K562 (cell line): Measurements from ENCODE around the gene RUNX1. TPM values are rescaled to one million over a fixed set of nuclear protein-coding genes. Genes with fewer than 3 reads are reported as not detected.

Experiments
- BACH1 ChIP-seq: fragments of 200-800 bp; sonication (Bioruptor generic); IDR thresholded peaks from 2 replicates; pipeline ENCODE4 v1.6.1; 2016; ENCODE audit warnings: missing genetic modification characterization, missing compliant biosample characterization
- NFE2 ChIP-seq: IDR thresholded peaks from 2 replicates; pipeline ENCODE4 v1.6.1; 2014; ENCODE audit warnings: antibody characterized with exemption, low read depth
- POLR3A ChIP-seq: IDR thresholded peaks from 2 replicates; pipeline ENCODE4 v1.6.1; 2011; ENCODE audit warnings: borderline replicate concordance, mild to moderate bottlenecking, moderate library complexity; ENCODE audit not compliant: insufficient read length, insufficient read depth; ENCODE audit errors: extremely low read depth
- RAD51 ChIP-seq: fragments of 450-650 bp; IDR thresholded peaks from 2 replicates; pipeline ENCODE4 v1.7.1; 2016; ENCODE audit warnings: low read depth, mild to moderate bottlenecking, borderline replicate concordance
- SAP30 ChIP-seq: fragments of 200-600 bp; sonication (generic); IDR thresholded peaks from 2 replicates; pipeline ENCODE4 v1.6.1; 2012; ENCODE audit warnings: borderline replicate concordance, low read depth, mild to moderate bottlenecking, moderate library complexity, low read length, control low read depth, inconsistent platforms; ENCODE audit not compliant: insufficient read depth, poor library complexity, severe bottlenecking
- VEZF1 ChIP-seq: fragments of 200-800 bp; sonication (Bioruptor generic); IDR thresholded peaks from 2 replicates; pipeline ENCODE4 v1.6.1; 2017; ENCODE audit warnings: missing genetic modification characterization, missing compliant biosample characterization
- ZBTB40 ChIP-seq, 2 experiments: fragments of 450-650 bp in 1 of 2; sonication (generic) in 1 of 2; formaldehyde crosslinking in 1 of 2; IDR thresholded peaks; 2 replicates each; pipeline versions ENCODE4 v1.7.1 to v1.9.0; 2016 to 2022; ENCODE audit warnings: inconsistent platforms in 1 of 2, mild to moderate bottlenecking in 1 of 2, missing genetic modification reagents in 1 of 2
- ZBTB8A ChIP-seq: fragments of 450-650 bp; IDR thresholded peaks from 2 replicates; pipeline ENCODE4 v1.6.1; 2018; ENCODE audit warnings: mild to moderate bottlenecking, moderate library complexity; ENCODE audit not compliant: partially characterized antibody
- ZBTB9 ChIP-seq: fragments of 450-650 bp; formaldehyde crosslinking; IDR thresholded peaks from 2 replicates; pipeline ENCODE4 v1.4.0; 2020; ENCODE audit warnings: mild to moderate bottlenecking, moderate library complexity
- ZNF76 ChIP-seq: fragments of 250-450 bp; sonication (Bioruptor Pico); IDR thresholded peaks from 2 replicates; pipeline ENCODE4 v1.4.0; 2020; ENCODE audit warnings: mild to moderate bottlenecking, moderate library complexity, borderline replicate concordance
- polyA plus RNA-seq, 8 experiments: library from polyadenylated mRNA; depleted of rRNA in 4 of 8; stranded (reverse) in 5 of 8; unstranded in 3 of 8; fragments of >200 nt; fragmentation: Nextera tagmentation in 2 of 8; fragmentation: Illumina TruSeq in 1 of 8; extraction: Ambion mirVana in 2 of 8; extraction: Trizol in 1 of 8; gene quantifications; 2 replicates each; pipeline versions ENCODE4 v1.2.1 to v1.2.3, GENCODE V29; 2011 to 2014; ENCODE audit warnings: inconsistent platforms in 1 of 8, missing spikeins in 1 of 8
- total RNA-seq, 7 experiments: library from RNA; depleted of rRNA in 6 of 7; stranded (reverse); fragments of >200 nt in 6 of 7; fragmentation: Illumina TruSeq in 2 of 7; extraction: Trizol in 2 of 7; gene quantifications; 2 replicates each; pipeline versions ENCODE4 v1.2.1 to v1.2.3, GENCODE V29; 2011 to 2021; ENCODE audit warnings: low replicate concordance in 1 of 7
- TF ChIP-seq, protein P1 (sequence below): fragments of 450-650 bp; formaldehyde crosslinking; IDR thresholded peaks from 2 replicates; pipeline ENCODE4 v1.4.0; 2020; ENCODE audit warnings: mild to moderate bottlenecking, moderate library complexity

RUNX1 gene
- total and polyA plus RNA-seq, 9 of the 15 experiments (the other 6 are each of a cell fraction or from before 2014, with no cell fraction given), result 2.2 to 68.6 (median 17.8) TPM

DNA sequence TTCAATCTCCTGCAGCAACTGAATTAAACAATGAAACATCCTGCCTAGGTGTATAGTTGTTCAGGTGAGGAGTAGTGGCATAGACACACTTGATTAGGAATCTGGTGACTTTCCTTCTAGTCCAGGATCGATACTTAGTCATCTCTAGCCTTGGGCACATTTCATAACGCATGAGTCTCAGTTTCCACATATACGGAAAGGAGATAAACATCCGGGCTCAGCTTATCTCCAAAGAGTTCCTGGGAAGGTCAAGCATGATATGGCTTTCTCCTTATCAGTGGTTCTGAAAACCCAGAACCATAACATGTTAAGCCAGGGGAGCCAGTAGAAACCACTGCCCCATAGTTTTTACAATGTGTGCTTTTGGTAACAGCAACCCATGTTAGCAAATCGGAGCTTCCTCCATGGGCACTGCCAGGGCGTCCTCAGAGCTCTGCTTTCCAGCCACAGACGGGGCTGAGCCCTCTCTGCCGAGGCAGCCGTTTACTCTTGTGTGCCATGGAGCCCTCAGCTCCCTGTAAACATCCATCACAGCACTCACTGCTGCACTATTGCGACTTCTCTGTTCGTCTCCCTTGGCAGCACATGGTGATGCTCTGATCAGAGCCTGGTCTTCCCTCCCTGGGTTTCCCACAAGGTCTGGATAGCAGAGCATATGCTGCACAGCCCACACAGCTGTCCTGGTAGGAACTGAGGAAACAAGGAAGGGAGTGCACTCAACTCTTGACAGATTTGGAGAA, 34.6 kb downstream of the RUNX1 start (continued):
- no peak for TF ChIP-seq ZBTB40 (IDR thresholded peaks at IDR 0.05)
- TF ChIP-seq ZBTB40 (CRISPR knock-in tag; IDR thresholded peaks at IDR 0.05), result no peak
- TF ChIP-seq ZBTB9 (CRISPR knock-in tag), result 0 out of 2 replicates have a peak, but pooled peaks have one; percentile 58
- TF ChIP-seq RAD51, result no peak
- TF ChIP-seq, protein P1, sequence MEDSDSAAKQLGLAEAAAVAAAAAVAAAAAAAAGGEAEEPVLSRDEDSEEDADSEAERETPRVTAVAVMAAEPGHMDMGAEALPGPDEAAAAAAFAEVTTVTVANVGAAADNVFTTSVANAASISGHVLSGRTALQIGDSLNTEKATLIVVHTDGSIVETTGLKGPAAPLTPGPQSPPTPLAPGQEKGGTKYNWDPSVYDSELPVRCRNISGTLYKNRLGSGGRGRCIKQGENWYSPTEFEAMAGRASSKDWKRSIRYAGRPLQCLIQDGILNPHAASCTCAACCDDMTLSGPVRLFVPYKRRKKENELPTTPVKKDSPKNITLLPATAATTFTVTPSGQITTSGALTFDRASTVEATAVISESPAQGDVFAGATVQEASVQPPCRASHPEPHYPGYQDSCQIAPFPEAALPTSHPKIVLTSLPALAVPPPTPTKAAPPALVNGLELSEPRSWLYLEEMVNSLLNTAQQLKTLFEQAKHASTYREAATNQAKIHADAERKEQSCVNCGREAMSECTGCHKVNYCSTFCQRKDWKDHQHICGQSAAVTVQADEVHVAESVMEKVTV (CRISPR knock-in tag), result no peak
- peak; percentile 32; the same call in 1 of the 2 replicates for TF ChIP-seq VEZF1 (CRISPR knock-in tag)
- no peak for TF ChIP-seq SAP30
- TF ChIP-seq POLR3A, result no peak
- 0 out of 2 replicates have a peak, but pooled peaks have one; percentile 32 for TF ChIP-seq BACH1 (tag)
- TF ChIP-seq NFE2, result peak; percentile 52
- TF ChIP-seq ZNF76 (CRISPR knock-in tag), result no peak
- TF ChIP-seq ZBTB8A, result no peak
